Astrocyte (in vitro differentiated cells and primary cell): ENCODE measurements around the gene TMEM167B. TPM values are rescaled to one million over a fixed set of nuclear protein-coding genes. Genes with fewer than 3 reads are reported as not detected.

Source experiments
- DNase-seq: peaks from one replicate; pipeline ENCODE4 v3.0.0-alpha.2; 2010; ENCODE audit warnings: low read depth
- FAIRE-seq: peaks from 2 replicates; lab custom pipeline; 2011; peaks lifted over from hg19 to GRCh38; lab: Jason Lieb, UNC
- H2AFZ ChIP-seq: 2 replicates; pipeline ENCODE4 v1.6.0; 2012; ENCODE audit warnings: low read depth, low read length, inconsistent platforms
- H3K27ac ChIP-seq: 2 replicates; pipeline ENCODE4 v1.5.1; 2011; ENCODE audit warnings: low read depth, low read length, inconsistent platforms
- H3K27me3 ChIP-seq: 2 replicates; pipeline ENCODE4 v1.6.0; 2011; ENCODE audit warnings: low read length, inconsistent platforms; ENCODE audit not compliant: insufficient read depth
- H3K36me3 ChIP-seq: 2 replicates; pipeline ENCODE4 v1.5.1; 2011; ENCODE audit warnings: low read length, inconsistent platforms; ENCODE audit not compliant: insufficient read depth
- H3K4me1 ChIP-seq: 2 replicates; pipeline ENCODE4 v1.5.1; 2011; ENCODE audit warnings: low read length, inconsistent platforms; ENCODE audit not compliant: insufficient read depth
- H3K4me2 ChIP-seq: 2 replicates; pipeline ENCODE4 v1.6.0; 2012; ENCODE audit warnings: low read length, inconsistent platforms
- H3K4me3 ChIP-seq: 2 replicates; pipeline ENCODE4 v1.5.1; 2011; ENCODE audit warnings: low read depth, mild to moderate bottlenecking, low read length, inconsistent platforms; ENCODE audit not compliant: insufficient read depth
- H3K79me2 ChIP-seq: 2 replicates; pipeline ENCODE4 v1.6.0; 2012; ENCODE audit warnings: mild to moderate bottlenecking, low read length, inconsistent platforms; ENCODE audit not compliant: insufficient read depth
- H3K9ac ChIP-seq: 2 replicates; pipeline ENCODE4 v1.6.0; 2012; ENCODE audit warnings: mild to moderate bottlenecking, low read length, inconsistent platforms
- H3K9me3 ChIP-seq: 2 replicates; pipeline ENCODE4 v1.5.1; 2012; ENCODE audit warnings: low read depth, mild to moderate bottlenecking, low read length, inconsistent platforms; ENCODE audit not compliant: insufficient read depth
- H4K20me1 ChIP-seq: 2 replicates; pipeline ENCODE4 v1.6.0; 2012; ENCODE audit warnings: low read length, inconsistent platforms; ENCODE audit not compliant: insufficient read depth
- H3K27ac Mint-ChIP-seq: one replicate; pipeline ENCODE4 v1.8.0; 2021; ENCODE audit warnings: mild to moderate bottlenecking, mixed read lengths; ENCODE audit not compliant: unreplicated experiment
- H3K27me3 Mint-ChIP-seq: one replicate; pipeline ENCODE4 v1.8.0; 2021; ENCODE audit warnings: low read depth, mixed read lengths; ENCODE audit not compliant: unreplicated experiment
- H3K36me3 Mint-ChIP-seq: one replicate; pipeline ENCODE4 v1.8.0; 2021; ENCODE audit warnings: low read depth, mixed read lengths; ENCODE audit not compliant: unreplicated experiment
- H3K4me1 Mint-ChIP-seq: one replicate; pipeline ENCODE4 v1.8.0; 2021; ENCODE audit warnings: low read depth, mixed read lengths; ENCODE audit not compliant: unreplicated experiment
- H3K4me3 Mint-ChIP-seq: one replicate; pipeline ENCODE4 v1.8.0; 2021; ENCODE audit warnings: mild to moderate bottlenecking, moderate library complexity, mixed read lengths; ENCODE audit not compliant: unreplicated experiment
- H3K9me3 Mint-ChIP-seq: one replicate; pipeline ENCODE4 v1.8.0; 2021; ENCODE audit warnings: mild to moderate bottlenecking, mixed read lengths; ENCODE audit not compliant: unreplicated experiment
- CTCF ChIP-seq: IDR thresholded peaks from 2 replicates; pipeline ENCODE4 v1.5.1; 2011; ENCODE audit warnings: low read depth, mild to moderate bottlenecking, inconsistent platforms, low read length, moderate library complexity; ENCODE audit not compliant: insufficient read depth
- EZH2 ChIP-seq: IDR thresholded peaks from 2 replicates; pipeline ENCODE4 v1.6.1; 2012; ENCODE audit warnings: mild to moderate bottlenecking, low read length, inconsistent platforms; ENCODE audit not compliant: insufficient read depth
- total RNA-seq: library from RNA; stranded (reverse); gene quantifications from 2 replicates; pipeline ENCODE4 v1.2.1, GENCODE V29; 2021

TMEM167B gene
- total RNA-seq, 1 donor from 2014 or later = 31.9 TPM

GRCh38 chr1:109059026-109059425, 31.5 kb upstream of the TMEM167B start:
- Mint-ChIP-seq H3K27ac (no peak overlapping the region), H3K9me3 (no peaks in the 10 kb centered on the region), H3K27me3 (no peaks in the 10 kb centered on the region), H3K4me3 (no peak overlapping the region), H3K36me3 (peaks cover 2% of the 10 kb centered on the region), H3K4me1 (no peaks in the 10 kb centered on the region)
- no peak for FAIRE-seq
- no peak overlapping the region for H3K9ac ChIP-seq
- peaks cover under 1% of the 10 kb centered on the region for H3K79me2 ChIP-seq
- H2AFZ ChIP-seq = no peak overlapping the region
- H4K20me1 ChIP-seq = peaks cover 7% of the 10 kb centered on the region
- H3K9me3 ChIP-seq = no peaks in the 10 kb centered on the region
- no peaks in the 10 kb centered on the region for H3K27me3 ChIP-seq
- H3K4me1 ChIP-seq = no peaks in the 10 kb centered on the region
- H3K4me2 ChIP-seq = no peak overlapping the region
- H3K4me3 ChIP-seq = no peak overlapping the region
- DNase-seq = no peak
- TF ChIP-seq EZH2 (no peak), CTCF (no peak)
- H3K36me3 ChIP-seq = peaks cover 4% of the 10 kb centered on the region
- no peak overlapping the region for H3K27ac ChIP-seq

- H3K4me3 Mint-ChIP-seq = no peak overlapping the region
- no peaks in the 10 kb centered on the region for H3K9me3 Mint-ChIP-seq
- H3K4me1 Mint-ChIP-seq = no peaks in the 10 kb centered on the region
Measured at GRCh38 chr1:109060707-109061106, 29.9 kb upstream of the TMEM167B start.

More at GRCh38 chr1:109060707-109061106, 29.9 kb upstream of the TMEM167B start:
- Histone ChIP-seq H3K36me3 (peaks cover 16% of the 10 kb centered on the region), H3K9ac (no peak overlapping the region), H2AFZ (no peak overlapping the region), H4K20me1 (peaks cover 7% of the 10 kb centered on the region), H3K27me3 (no peaks in the 10 kb centered on the region), H3K4me1 (no peaks in the 10 kb centered on the region), H3K4me2 (no peak overlapping the region), H3K4me3 (no peak overlapping the region), H3K79me2 (peaks cover 4% of the 10 kb centered on the region), H3K9me3 (no peaks in the 10 kb centered on the region), H3K27ac (no peak overlapping the region)
- Mint-ChIP-seq H3K36me3 (peaks cover 2% of the 10 kb centered on the region), H3K27ac (no peak overlapping the region), H3K27me3 (no peaks in the 10 kb centered on the region)
- FAIRE-seq (no peak), DNase-seq (no peak)
- TF ChIP-seq CTCF (no peak), EZH2 (no peak)
